H1 (cell line): ENCODE data around the gene MED17. TPM values are rescaled to one million over a fixed set of nuclear protein-coding genes. Genes with fewer than 3 reads are reported as not detected.

Experiments
- CTCF ChIA-PET: fragments of 300-600 bp; sonication (Branson Sonifier 250); formaldehyde crosslinking; loops from one replicate; lab custom pipeline; 2021; ENCODE audit not compliant: partially characterized antibody; lab: Charles Lee
- POLR2A ChIA-PET: fragments of 300-600 bp; sonication (Branson Sonifier 250); formaldehyde crosslinking; loops from one replicate; lab custom pipeline; 2021; ENCODE audit warnings: inconsistent platforms; ENCODE audit not compliant: partially characterized antibody; lab: Charles Lee
- DNase-seq, 2 experiments: peaks; one replicate each; pipeline versions ENCODE4 v3.0.0 to v3.0.0-alpha.2; 2010 to 2022; ENCODE audit warnings: low spot score in 2 of 2, low read depth in 1 of 2, mixed read lengths in 1 of 2
- FAIRE-seq: peaks from 2 replicates; lab custom pipeline; 2011; peaks lifted over from hg19 to GRCh38; lab: Jason Lieb, UNC
- H2AFZ ChIP-seq: 2 replicates; pipeline ENCODE4 v1.8.1; 2012; ENCODE audit warnings: low read length, inconsistent platforms
- H2AK5ac ChIP-seq: 2 replicates; pipeline ENCODE4 v1.6.1; 2013; ENCODE audit warnings: low read depth, low read length
- H2BK120ac ChIP-seq: replicated peaks from 2 replicates; pipeline ENCODE3; 2013; ENCODE audit warnings: low read depth, low read length, inconsistent platforms
- H2BK12ac ChIP-seq: 2 replicates; pipeline ENCODE4 v1.6.1; 2013; ENCODE audit warnings: low read depth, low read length
- H2BK15ac ChIP-seq: 2 replicates; pipeline ENCODE4 v1.6.1; 2013; ENCODE audit warnings: low read length
- H2BK20ac ChIP-seq: 2 replicates; pipeline ENCODE4 v1.6.1; 2013; ENCODE audit warnings: low read length
- H2BK5ac ChIP-seq: 2 replicates; pipeline ENCODE4 v1.6.1; 2013; ENCODE audit warnings: low read depth, low read length
- H3K14ac ChIP-seq: 2 replicates; pipeline ENCODE4 v1.6.1; 2013; ENCODE audit warnings: inconsistent platforms; ENCODE audit not compliant: insufficient read length
- H3K18ac ChIP-seq: 2 replicates; pipeline ENCODE4 v1.6.1; 2013; ENCODE audit warnings: low read length; ENCODE audit errors: extremely low read depth
- H3K23ac ChIP-seq: 2 replicates; pipeline ENCODE4 v1.6.1; 2013; ENCODE audit warnings: inconsistent platforms; ENCODE audit not compliant: insufficient read length
- H3K23me2 ChIP-seq: 2 replicates; pipeline ENCODE4 v1.6.1; 2013; ENCODE audit warnings: low read depth, low read length
- H3K27ac ChIP-seq: 2 replicates; pipeline ENCODE4 v1.6.1; 2011; ENCODE audit warnings: low read depth, low read length, inconsistent platforms
- H3K27me3 ChIP-seq, 4 experiments: replicated peaks in 1 of 4; 1 replicate in 1 of 4; 2 replicates in 3 of 4; pipeline versions ENCODE4 v1.6.1 to v1.8.1; 2011 to 2013; ENCODE audit warnings: low read length in 3 of 4, mild to moderate bottlenecking in 3 of 4, inconsistent platforms in 2 of 4, mixed read lengths in 2 of 4, moderate library complexity in 1 of 4; ENCODE audit not compliant: control insufficient read depth in 3 of 4, insufficient read depth in 3 of 4; ENCODE audit errors: extremely low read depth in 1 of 4
- H3K36me3 ChIP-seq, 4 experiments: 2 replicates each; pipeline versions ENCODE4 v1.6.1 to v1.8.1; 2011 to 2013; ENCODE audit warnings: mild to moderate bottlenecking in 4 of 4, low read length in 3 of 4, moderate library complexity in 2 of 4, control low read depth in 1 of 4, inconsistent platforms in 1 of 4; ENCODE audit not compliant: insufficient read depth in 4 of 4, control insufficient read depth in 2 of 4
- H3K4ac ChIP-seq: replicated peaks from 2 replicates; pipeline ENCODE3; 2013; ENCODE audit warnings: low read length, low read depth, mixed read lengths, inconsistent platforms; ENCODE audit not compliant: insufficient read length
- H3K4me1 ChIP-seq, 4 experiments: replicated peaks in 1 of 4; 1 replicate in 1 of 4; 2 replicates in 3 of 4; pipeline versions ENCODE4 v1.6.1 to v1.8.1; 2011 to 2013; ENCODE audit warnings: low read length in 3 of 4, inconsistent platforms in 2 of 4, mixed read lengths in 1 of 4; ENCODE audit not compliant: insufficient read depth in 4 of 4, control insufficient read depth in 3 of 4
- H3K4me2 ChIP-seq, 2 experiments: 2 replicates each; pipeline versions ENCODE4 v1.6.1 to v1.8.1; 2011 to 2013; ENCODE audit warnings: low read depth in 2 of 2, low read length in 2 of 2, control low read depth in 1 of 2, inconsistent platforms in 1 of 2, mild to moderate bottlenecking in 1 of 2; ENCODE audit not compliant: insufficient read depth in 1 of 2
- H3K4me3 ChIP-seq, 4 experiments: fragments of 200-600, 300-600 bp in 1 of 4; sonication (generic), shearing (Covaris generic), sonication (Bioruptor Twin) in 1 of 4; 2 replicates each; pipeline versions ENCODE4 v1.5.1 to v1.8.1; 2011 to 2016; ENCODE audit warnings: low read length in 4 of 4, low read depth in 3 of 4, control low read depth in 2 of 4, inconsistent platforms in 2 of 4, mild to moderate bottlenecking in 2 of 4, mixed read lengths in 1 of 4, moderate library complexity in 1 of 4; ENCODE audit not compliant: insufficient read depth in 2 of 4; ENCODE audit errors: extremely low read depth in 1 of 4
- H3K56ac ChIP-seq: replicated peaks from 2 replicates; pipeline ENCODE3; 2013; ENCODE audit warnings: low read depth, mild to moderate bottlenecking, mixed read lengths, low read length, inconsistent platforms; ENCODE audit not compliant: insufficient read length
- H3K79me1 ChIP-seq: 2 replicates; pipeline ENCODE4 v1.6.1; 2013; ENCODE audit warnings: low read depth, low read length, control low read depth
- H3K79me2 ChIP-seq, 2 experiments: 2 replicates each; pipeline versions ENCODE4 v1.6.1 to v1.8.1; 2012 to 2013; ENCODE audit warnings: low read length in 2 of 2, mild to moderate bottlenecking in 2 of 2, inconsistent platforms in 1 of 2; ENCODE audit not compliant: insufficient read depth in 2 of 2, control insufficient read depth in 1 of 2
- H3K9ac ChIP-seq, 4 experiments: replicated peaks in 1 of 4; 1 replicate in 1 of 4; 2 replicates in 3 of 4; pipeline versions ENCODE4 v1.6.1 to v1.8.1; 2011 to 2013; ENCODE audit warnings: low read depth in 3 of 4, low read length in 3 of 4, control low read depth in 2 of 4, mild to moderate bottlenecking in 2 of 4, moderate library complexity in 2 of 4, inconsistent platforms in 1 of 4; ENCODE audit errors: extremely low read depth in 1 of 4
- H3K9me3 ChIP-seq, 2 experiments: 2 replicates each; pipeline versions ENCODE4 v1.6.1 to v1.8.1; 2012 to 2013; ENCODE audit warnings: mild to moderate bottlenecking in 2 of 2, moderate library complexity in 2 of 2, control low read depth in 1 of 2, inconsistent platforms in 1 of 2, low read depth in 1 of 2, low read length in 1 of 2, mixed read lengths in 1 of 2; ENCODE audit not compliant: insufficient read depth in 2 of 2
- H4K20me1 ChIP-seq, 2 experiments: replicated peaks in 1 of 2; 2 replicates each; pipeline versions ENCODE3 to v1.8.1; 2011 to 2013; ENCODE audit warnings: inconsistent platforms in 2 of 2, low read length in 2 of 2, mild to moderate bottlenecking in 1 of 2; ENCODE audit not compliant: insufficient read depth in 2 of 2, control insufficient read depth in 1 of 2
- H4K5ac ChIP-seq: 2 replicates; pipeline ENCODE4 v1.6.1; 2013; ENCODE audit warnings: low read length, low read depth, mixed read lengths, inconsistent platforms; ENCODE audit not compliant: insufficient read length
- H4K8ac ChIP-seq: 2 replicates; pipeline ENCODE4 v1.8.0; 2013; ENCODE audit warnings: mild to moderate bottlenecking, moderate library complexity, low read length, inconsistent platforms; ENCODE audit not compliant: insufficient read depth; ENCODE audit errors: extremely low read depth
- H4K91ac ChIP-seq: replicated peaks from 2 replicates; pipeline ENCODE3; 2013; ENCODE audit warnings: low read length, mixed read lengths, inconsistent platforms; ENCODE audit not compliant: insufficient read length
- ASH2L ChIP-seq: fragments of 200-600, 300-600 bp; sonication (generic); IDR thresholded peaks from one replicate; pipeline ENCODE4 v1.7.1; 2017; ENCODE audit warnings: low read length
- BACH1 ChIP-seq: IDR thresholded peaks from 2 replicates; pipeline ENCODE4 v1.6.1; 2012; ENCODE audit warnings: low read length, improper control_type of control experiment
- EP300 ChIP-seq, 2 experiments: IDR thresholded peaks; 1 replicate in 1 of 2; 2 replicates in 1 of 2; pipeline ENCODE4 v1.6.1; 2011 to 2012; ENCODE audit warnings: low read depth in 2 of 2, low read length in 2 of 2, mild to moderate bottlenecking in 2 of 2, borderline replicate concordance in 1 of 2, inconsistent platforms in 1 of 2, moderate library complexity in 1 of 2
- RAD21 ChIP-seq, 2 experiments: IDR thresholded peaks in 1 of 2; conservative IDR thresholded peaks in 1 of 2; 2 replicates each; pipeline ENCODE4 v1.6.1; 2011; ENCODE audit warnings: low read depth in 2 of 2, low read length in 2 of 2, improper control_type of control experiment in 1 of 2, inconsistent platforms in 1 of 2, mild to moderate bottlenecking in 1 of 2, moderate library complexity in 1 of 2
- YY1 ChIP-seq: IDR thresholded peaks from 2 replicates; pipeline ENCODE4 v1.6.1; 2011; ENCODE audit warnings: low read depth, mild to moderate bottlenecking, low read length
- WGBS, 2 experiments: shearing (Covaris generic) in 1 of 2; methylation state at CpG; one replicate each; pipeline versions ENCODE4 v1.1.6 to v1.1.7; 2013 to 2015; ENCODE audit warnings: low lambda C conversion rate in 2 of 2, mixed read lengths in 2 of 2, inconsistent platforms in 1 of 2, low coverage in 1 of 2, missing lambda C conversion rate in 1 of 2; ENCODE audit not compliant: insufficient replicate concordance in 2 of 2, insufficient coverage in 1 of 2, insufficient read length in 1 of 2; ENCODE audit errors: extremely low coverage in 1 of 2, missing lambda C conversion rate in 1 of 2; 5-methylcytosine and 5-hydroxymethylcytosine counted together
- polyA plus RNA-seq, 7 experiments: library from polyadenylated mRNA; depleted of rRNA in 3 of 7; stranded (reverse) in 5 of 7; unstranded in 2 of 7; fragments of >200 nt in 5 of 7; fragments of 200-250 nt in 2 of 7; gene quantifications; 1 replicate in 5 of 7; 2 replicates in 1 of 7; 4 replicates in 1 of 7; pipeline versions ENCODE4 v1.2.1 to v1.2.3, GENCODE V29; 2011 to 2013; ENCODE audit warnings: missing spikeins in 2 of 7, mixed read lengths in 2 of 7
- total RNA-seq: library from RNA; stranded (reverse); fragmentation: NEBNext Ultra II Directional; extraction: Animal tissue kit (Norgen Biotek cat#: 25700); gene quantifications from 2 replicates; pipeline ENCODE4 v1.2.1, GENCODE V29; 2021

MED17 gene
- total and polyA plus RNA-seq, 2 of the 8 experiments (the other 6 are each of a cell fraction or from before 2014, with no cell fraction given): 8.8 to 33.7 TPM

DNA sequence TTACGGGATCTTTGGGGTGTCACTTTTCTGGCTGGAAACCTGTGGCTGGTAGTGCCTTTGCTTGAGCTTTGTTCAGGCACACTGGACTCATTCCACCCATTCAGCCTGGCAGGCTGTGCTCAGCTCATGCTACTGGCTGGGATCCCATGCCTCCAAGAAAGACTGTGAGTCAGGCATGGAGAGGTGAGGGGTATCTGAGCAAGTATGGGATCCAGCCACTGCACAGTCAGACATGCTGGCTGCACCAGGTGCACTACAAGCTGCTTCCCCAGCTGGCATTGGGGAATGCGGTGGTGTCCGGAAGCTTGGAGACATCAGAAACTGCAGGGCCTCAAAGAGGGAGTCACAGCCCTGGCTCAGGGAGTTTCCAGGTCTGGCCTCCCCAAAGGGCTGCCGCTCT is 12.0 kb upstream of the MED17 start:
- no peak overlapping the region for H3K4ac ChIP-seq
- no peak overlapping the region for H4K8ac ChIP-seq
- peak overlapping the region; percentile 40; the same call in 1 of the 2 replicates for H2BK15ac ChIP-seq
- no peaks in the 10 kb centered on the region for H3K79me1 ChIP-seq
- no peak overlapping the region for H2BK5ac ChIP-seq
- H3K23ac ChIP-seq: no peak overlapping the region
- no peak overlapping the region for H3K14ac ChIP-seq
- POLR2A ChIA-PET: interaction anchor here (0.7 to 9.4 kb wide), 9 partner anchors 8 to 43 kb away, joined by 3 to 88 read pairs (median 4); partner anchors contain the start of genes C11orf54, MED17 and TAF1D
- TF ChIP-seq BACH1 (no peak), EP300 (IDR thresholded peaks at IDR 0.05; ENCODE audit: borderline replicate concordance in 1 of 2, low read depth in 2 of 2, low read length in 2 of 2) (no peak), ASH2L (no peak), RAD21 (IDR thresholded peaks at IDR 0.05 in 1 of 2, conservative IDR thresholded peaks at IDR 0.05 in 1 of 2; ENCODE audit: low read depth in 2 of 2, low read length in 2 of 2) (no peak), YY1 (no peak)
- TF ChIP-seq, all 59 proteins: peak for 0
- Histone ChIP-seq H3K36me3 (no peaks in the 10 kb centered on the region), H3K4me3 (no peak overlapping the region), H2BK12ac (no peak overlapping the region), H4K5ac (no peak overlapping the region), H4K91ac (no peak overlapping the region), H2BK120ac (no peak overlapping the region), H3K4me2 (no peak overlapping the region), H3K27ac (no peak overlapping the region), H3K79me2 (no peaks in the 10 kb centered on the region), H4K20me1 (peaks cover 1 to 3% of the 10 kb centered on the region in 2 experiments), H3K27me3 (no peaks in the 10 kb centered on the region), H3K56ac (no peak overlapping the region), H3K18ac (no peak overlapping the region), H3K4me1 (no peaks in the 10 kb centered on the region; a peak in 1 of 7 replicates), H2AK5ac (no peak overlapping the region), H2AFZ (no peak overlapping the region), H3K9me3 (0 out of 4 replicates have a peak, but pooled peaks cover 0 to 1% of the 10 kb centered on the region in 2 experiments), H3K23me2 (peaks cover 2% of the 10 kb centered on the region; the same call in 1 of the 2 replicates), H2BK20ac (no peak overlapping the region), H3K9ac (no peak overlapping the region)
- CTCF ChIA-PET: interaction anchor here (0.6 to 2.5 kb wide), 7 partner anchors 10 to 772 kb away, joined by 3 to 12 read pairs (median 3); partner anchors contain the start of genes FUT4 and MED17
- no peak for FAIRE-seq
- no peak for DNase-seq
- 97% methylated on average over 4 of the region's 4 CpGs; no CpG with 5 or more reads in 1 of the 2 experiments for WGBS, 2 experiments
